Measurements from ENCODE around the gene CLASP1.

DNA sequence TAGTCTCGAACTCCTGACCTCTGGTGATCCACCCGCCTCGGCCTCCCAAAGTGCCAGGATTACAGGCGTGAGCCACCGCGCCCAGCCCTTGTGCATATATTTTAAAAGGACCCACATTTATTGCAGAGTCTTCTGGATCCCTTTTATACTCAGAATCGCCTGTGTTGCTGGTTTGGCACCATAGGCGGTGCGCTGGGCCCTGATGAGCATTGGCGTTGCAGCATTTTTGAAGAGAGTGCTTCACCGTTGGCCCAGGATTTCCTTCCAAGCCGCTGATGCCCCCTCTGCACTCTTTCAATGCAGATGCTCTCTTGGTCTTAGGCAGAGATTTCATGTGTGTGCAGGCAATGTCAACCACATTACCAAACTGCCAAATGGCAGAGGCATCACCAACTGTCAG lies 350.8 kb downstream of the CLASP1 start:
- TF ChIP-seq, protein P1, sequence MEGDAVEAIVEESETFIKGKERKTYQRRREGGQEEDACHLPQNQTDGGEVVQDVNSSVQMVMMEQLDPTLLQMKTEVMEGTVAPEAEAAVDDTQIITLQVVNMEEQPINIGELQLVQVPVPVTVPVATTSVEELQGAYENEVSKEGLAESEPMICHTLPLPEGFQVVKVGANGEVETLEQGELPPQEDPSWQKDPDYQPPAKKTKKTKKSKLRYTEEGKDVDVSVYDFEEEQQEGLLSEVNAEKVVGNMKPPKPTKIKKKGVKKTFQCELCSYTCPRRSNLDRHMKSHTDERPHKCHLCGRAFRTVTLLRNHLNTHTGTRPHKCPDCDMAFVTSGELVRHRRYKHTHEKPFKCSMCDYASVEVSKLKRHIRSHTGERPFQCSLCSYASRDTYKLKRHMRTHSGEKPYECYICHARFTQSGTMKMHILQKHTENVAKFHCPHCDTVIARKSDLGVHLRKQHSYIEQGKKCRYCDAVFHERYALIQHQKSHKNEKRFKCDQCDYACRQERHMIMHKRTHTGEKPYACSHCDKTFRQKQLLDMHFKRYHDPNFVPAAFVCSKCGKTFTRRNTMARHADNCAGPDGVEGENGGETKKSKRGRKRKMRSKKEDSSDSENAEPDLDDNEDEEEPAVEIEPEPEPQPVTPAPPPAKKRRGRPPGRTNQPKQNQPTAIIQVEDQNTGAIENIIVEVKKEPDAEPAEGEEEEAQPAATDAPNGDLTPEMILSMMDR (IDR thresholded peaks at IDR 0.05; ENCODE audit: low read depth, low read length, missing input control): no peak
- TF ChIP-seq, protein P2, sequence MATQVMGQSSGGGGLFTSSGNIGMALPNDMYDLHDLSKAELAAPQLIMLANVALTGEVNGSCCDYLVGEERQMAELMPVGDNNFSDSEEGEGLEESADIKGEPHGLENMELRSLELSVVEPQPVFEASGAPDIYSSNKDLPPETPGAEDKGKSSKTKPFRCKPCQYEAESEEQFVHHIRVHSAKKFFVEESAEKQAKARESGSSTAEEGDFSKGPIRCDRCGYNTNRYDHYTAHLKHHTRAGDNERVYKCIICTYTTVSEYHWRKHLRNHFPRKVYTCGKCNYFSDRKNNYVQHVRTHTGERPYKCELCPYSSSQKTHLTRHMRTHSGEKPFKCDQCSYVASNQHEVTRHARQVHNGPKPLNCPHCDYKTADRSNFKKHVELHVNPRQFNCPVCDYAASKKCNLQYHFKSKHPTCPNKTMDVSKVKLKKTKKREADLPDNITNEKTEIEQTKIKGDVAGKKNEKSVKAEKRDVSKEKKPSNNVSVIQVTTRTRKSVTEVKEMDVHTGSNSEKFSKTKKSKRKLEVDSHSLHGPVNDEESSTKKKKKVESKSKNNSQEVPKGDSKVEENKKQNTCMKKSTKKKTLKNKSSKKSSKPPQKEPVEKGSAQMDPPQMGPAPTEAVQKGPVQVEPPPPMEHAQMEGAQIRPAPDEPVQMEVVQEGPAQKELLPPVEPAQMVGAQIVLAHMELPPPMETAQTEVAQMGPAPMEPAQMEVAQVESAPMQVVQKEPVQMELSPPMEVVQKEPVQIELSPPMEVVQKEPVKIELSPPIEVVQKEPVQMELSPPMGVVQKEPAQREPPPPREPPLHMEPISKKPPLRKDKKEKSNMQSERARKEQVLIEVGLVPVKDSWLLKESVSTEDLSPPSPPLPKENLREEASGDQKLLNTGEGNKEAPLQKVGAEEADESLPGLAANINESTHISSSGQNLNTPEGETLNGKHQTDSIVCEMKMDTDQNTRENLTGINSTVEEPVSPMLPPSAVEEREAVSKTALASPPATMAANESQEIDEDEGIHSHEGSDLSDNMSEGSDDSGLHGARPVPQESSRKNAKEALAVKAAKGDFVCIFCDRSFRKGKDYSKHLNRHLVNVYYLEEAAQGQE (IDR thresholded peaks at IDR 0.05): no peak
- TF ChIP-seq, protein P3, sequence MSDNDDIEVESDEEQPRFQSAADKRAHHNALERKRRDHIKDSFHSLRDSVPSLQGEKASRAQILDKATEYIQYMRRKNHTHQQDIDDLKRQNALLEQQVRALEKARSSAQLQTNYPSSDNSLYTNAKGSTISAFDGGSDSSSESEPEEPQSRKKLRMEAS (IDR thresholded peaks at IDR 0.05): no peak
- TF ChIP-seq TAF1 (conservative IDR thresholded peaks at IDR 0.05) (no peak), ZBTB33 (IDR thresholded peaks at IDR 0.05) (no peak), JUND (IDR thresholded peaks at IDR 0.05) (no peak)
